Parathyroid adenoma (tissue), 2 donors: ENCODE results near the gene SNX3.

ENCODE experiments used
- H2AFZ ChIP-seq: fragments of 300-600 bp; sonication (generic); one replicate; pipeline ENCODE4 v1.7.0; 2017; ENCODE audit warnings: antibody characterized with exemption, mild to moderate bottlenecking
- H3K27ac ChIP-seq: fragments of 300-600 bp; sonication (generic); one replicate; pipeline ENCODE4 v1.7.0; 2017
- H3K27me3 ChIP-seq: fragments of 300-600 bp; sonication (generic); one replicate; pipeline ENCODE4 v1.7.0; 2017; ENCODE audit warnings: low read length; ENCODE audit not compliant: control insufficient read depth, insufficient read depth
- H3K36me3 ChIP-seq: fragments of 300-600 bp; sonication (generic); one replicate; pipeline ENCODE4 v1.7.0; 2017; ENCODE audit warnings: low read length; ENCODE audit not compliant: control insufficient read depth, insufficient read depth
- H3K4me1 ChIP-seq: fragments of 300-600 bp; sonication (generic); one replicate; pipeline ENCODE4 v1.7.0; 2017; ENCODE audit warnings: control low read depth
- H3K4me2 ChIP-seq: fragments of 300-600 bp; sonication (generic); one replicate; pipeline ENCODE4 v1.7.0; 2017; ENCODE audit warnings: low read length
- H3K4me3 ChIP-seq: fragments of 300-600 bp; sonication (generic); one replicate; pipeline ENCODE4 v1.7.0; 2017; ENCODE audit warnings: low read depth, low read length
- H3K79me2 ChIP-seq: fragments of 300-600 bp; sonication (generic); one replicate; pipeline ENCODE4 v1.7.0; 2017; ENCODE audit warnings: control low read depth
- H3K9ac ChIP-seq: fragments of 300-600 bp; sonication (generic); one replicate; pipeline ENCODE4 v1.7.0; 2017; ENCODE audit warnings: mild to moderate bottlenecking
- H3K9me3 ChIP-seq: fragments of 300-600 bp; sonication (generic); one replicate; pipeline ENCODE4 v1.7.0; 2017; ENCODE audit warnings: low read length; ENCODE audit not compliant: control insufficient read depth
- CTCF ChIP-seq: fragments of 300-600 bp; sonication (generic); IDR thresholded peaks from one replicate; pipeline ENCODE4 v1.7.0; 2017; ENCODE audit warnings: antibody characterized with exemption, mild to moderate bottlenecking
- donor health status: primary hyperparathyroidism.

SNX3 gene

DNA sequence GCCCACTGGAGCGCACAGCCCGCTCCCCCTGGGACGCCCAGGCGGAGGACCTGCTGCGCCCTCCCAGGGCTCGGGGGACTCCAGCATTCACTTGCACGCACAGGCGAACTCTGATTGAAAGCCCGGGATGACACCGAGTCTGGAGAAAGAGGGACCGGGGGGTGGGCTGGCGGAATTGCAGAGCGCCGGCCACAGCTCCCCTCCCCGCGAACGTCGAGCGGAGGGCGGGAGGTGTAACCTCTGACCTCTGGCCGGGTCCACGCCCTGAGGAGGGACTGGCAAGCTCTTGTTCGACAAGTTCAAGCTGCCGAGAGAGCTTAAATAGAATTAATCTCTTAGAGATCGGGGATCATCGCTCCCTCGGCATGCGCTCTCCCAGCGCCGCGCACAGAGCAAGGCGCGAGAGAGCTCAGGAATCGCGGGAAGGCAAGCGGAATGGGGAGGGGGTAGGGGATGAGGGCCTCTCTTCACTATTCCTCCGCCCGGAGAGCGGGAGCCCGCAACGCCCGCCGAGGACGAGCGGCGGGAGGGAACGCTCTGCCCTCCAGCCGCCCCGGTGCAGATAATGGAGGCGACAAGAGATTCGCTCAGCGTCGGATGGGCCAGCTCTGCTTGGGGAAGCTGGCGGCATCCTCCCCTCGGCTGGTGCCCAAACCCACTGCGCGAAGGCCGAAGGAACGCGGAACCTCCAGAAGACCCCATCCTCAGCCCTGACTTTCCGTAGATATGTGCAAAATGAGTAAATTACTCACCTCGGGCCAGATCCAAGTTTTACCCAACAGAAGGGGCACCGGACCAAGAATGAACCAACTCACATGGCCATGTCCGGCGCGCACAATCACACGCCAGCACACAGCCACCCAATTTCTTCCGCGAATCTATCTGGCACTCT is 95.8 kb downstream of the SNX3 start:
- Histone ChIP-seq H3K27me3 (peaks cover 31% of the 10 kb centered on the region), H2AFZ (no peak overlapping the region), H3K4me1 (no peaks in the 10 kb centered on the region), H3K27ac (no peak overlapping the region), H3K9ac (no peak overlapping the region), H3K4me2 (no peak overlapping the region), H3K9me3 (no peaks in the 10 kb centered on the region), H3K36me3 (no peaks in the 10 kb centered on the region), H3K4me3 (no peak overlapping the region), H3K79me2 (no peaks in the 10 kb centered on the region)
- no peak for TF ChIP-seq CTCF

GRCh38 chr6:108164543-108164814 is 96.4 kb downstream of the SNX3 start:
- Histone ChIP-seq H3K36me3 (no peaks in the 10 kb centered on the region), H3K79me2 (no peaks in the 10 kb centered on the region), H3K4me3 (no peak overlapping the region), H3K9me3 (no peaks in the 10 kb centered on the region), H3K27me3 (peaks cover 31% of the 10 kb centered on the region), H3K27ac (no peak overlapping the region), H2AFZ (no peak overlapping the region), H3K4me2 (no peak overlapping the region), H3K4me1 (no peaks in the 10 kb centered on the region), H3K9ac (no peak overlapping the region)
- no peak for TF ChIP-seq CTCF

DNA sequence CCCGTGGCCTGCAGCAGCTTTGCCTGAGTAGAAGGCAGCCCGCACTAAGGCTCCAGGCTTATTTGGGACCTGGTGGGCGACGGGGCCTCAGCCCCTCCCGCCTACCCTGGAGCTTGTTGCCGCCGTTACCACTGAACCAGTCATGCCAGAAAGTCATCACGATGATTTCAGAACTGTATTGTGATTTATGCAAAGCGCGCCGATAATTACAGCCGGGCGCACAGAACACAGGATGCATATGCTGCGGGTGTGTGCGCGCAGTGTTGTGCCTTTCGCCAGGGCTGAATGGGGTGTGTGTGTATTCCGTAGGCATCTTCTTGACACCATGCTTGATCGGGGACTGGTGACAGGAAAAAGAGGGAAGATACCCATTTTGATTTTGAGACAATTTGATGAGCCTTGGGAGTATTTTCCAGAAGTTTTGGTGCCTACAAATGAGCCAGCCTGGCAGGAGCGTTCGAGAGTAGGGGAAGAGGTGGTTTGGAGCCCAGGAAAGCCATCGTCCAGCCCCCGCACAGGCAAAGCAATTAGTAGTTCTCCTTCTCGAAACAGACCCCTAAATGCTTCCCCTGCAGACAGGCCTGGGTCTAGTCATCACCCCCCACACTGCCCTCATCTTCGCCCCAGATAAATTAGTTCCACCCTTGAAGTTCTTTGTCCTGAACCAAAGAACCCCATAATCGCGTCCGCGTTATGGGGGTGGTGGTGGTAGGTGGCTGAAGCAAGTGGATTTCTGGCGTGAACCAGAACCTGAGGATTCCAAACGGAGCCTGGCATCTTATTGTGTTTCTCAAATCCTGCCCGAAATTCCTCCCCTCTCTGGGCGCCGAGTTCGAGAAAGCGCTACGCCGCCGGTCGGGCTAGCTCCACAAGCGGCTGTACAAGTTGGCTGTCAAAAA is 96.9 kb downstream of the SNX3 start:
- no peak overlapping the region for H2AFZ ChIP-seq
- H3K79me2 ChIP-seq: no peaks in the 10 kb centered on the region
- H3K27ac ChIP-seq: no peak overlapping the region
- H3K4me1 ChIP-seq: no peaks in the 10 kb centered on the region
- no peak overlapping the region for H3K4me3 ChIP-seq
- H3K36me3 ChIP-seq: no peaks in the 10 kb centered on the region
- no peaks in the 10 kb centered on the region for H3K9me3 ChIP-seq
- H3K27me3 ChIP-seq: peaks cover 34% of the 10 kb centered on the region
- TF ChIP-seq CTCF: no peak
- H3K4me2 ChIP-seq: no peak overlapping the region
- H3K9ac ChIP-seq: no peak overlapping the region

- H3K27me3 ChIP-seq: peaks cover 36% of the 10 kb centered on the region
- H3K79me2 ChIP-seq: no peaks in the 10 kb centered on the region
- H2AFZ ChIP-seq: no peak overlapping the region
- no peak overlapping the region for H3K4me3 ChIP-seq
- H3K36me3 ChIP-seq: no peaks in the 10 kb centered on the region
- no peaks in the 10 kb centered on the region for H3K9me3 ChIP-seq
- H3K27ac ChIP-seq: no peak overlapping the region
- H3K4me2 ChIP-seq: no peak overlapping the region
- no peaks in the 10 kb centered on the region for H3K4me1 ChIP-seq
- no peak for TF ChIP-seq CTCF
- no peak overlapping the region for H3K9ac ChIP-seq
Measured at GRCh38 chr6:108163267-108163643, 97.6 kb downstream of the SNX3 start.
